ENCODE data around the gene FTHL17.

DNA sequence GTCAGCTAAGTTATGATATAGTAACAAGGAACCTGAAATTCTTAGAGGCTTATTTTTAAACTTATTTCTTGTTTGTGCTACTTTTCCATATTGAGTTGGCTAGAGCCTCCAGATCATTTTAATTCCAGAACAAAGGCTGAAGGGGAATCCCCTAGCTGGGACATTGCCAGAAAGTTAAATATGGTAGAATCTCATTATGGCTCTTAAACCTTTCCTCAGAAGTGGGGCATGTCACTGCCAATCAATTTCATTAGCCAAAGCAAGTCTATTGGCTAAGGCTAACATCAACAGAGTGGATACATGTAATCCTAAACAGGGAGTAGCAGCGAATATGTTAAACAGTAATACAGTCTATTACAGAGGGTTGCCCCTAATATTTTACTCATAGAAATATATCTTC, 47.0 kb downstream of the FTHL17 start:
- TF ChIP-seq CTCF (IDR thresholded peaks at IDR 0.05): no peak
- TF ChIP-seq NR1H2 (CRISPR knock-in tag; IDR thresholded peaks at IDR 0.05): no peak
- TF ChIP-seq PRDM15 (CRISPR knock-in tag; IDR thresholded peaks at IDR 0.05): no peak
- TF ChIP-seq ELF4 (CRISPR knock-in tag; IDR thresholded peaks at IDR 0.05; ENCODE audit: low read depth): no peak
- TF ChIP-seq, protein P1, sequence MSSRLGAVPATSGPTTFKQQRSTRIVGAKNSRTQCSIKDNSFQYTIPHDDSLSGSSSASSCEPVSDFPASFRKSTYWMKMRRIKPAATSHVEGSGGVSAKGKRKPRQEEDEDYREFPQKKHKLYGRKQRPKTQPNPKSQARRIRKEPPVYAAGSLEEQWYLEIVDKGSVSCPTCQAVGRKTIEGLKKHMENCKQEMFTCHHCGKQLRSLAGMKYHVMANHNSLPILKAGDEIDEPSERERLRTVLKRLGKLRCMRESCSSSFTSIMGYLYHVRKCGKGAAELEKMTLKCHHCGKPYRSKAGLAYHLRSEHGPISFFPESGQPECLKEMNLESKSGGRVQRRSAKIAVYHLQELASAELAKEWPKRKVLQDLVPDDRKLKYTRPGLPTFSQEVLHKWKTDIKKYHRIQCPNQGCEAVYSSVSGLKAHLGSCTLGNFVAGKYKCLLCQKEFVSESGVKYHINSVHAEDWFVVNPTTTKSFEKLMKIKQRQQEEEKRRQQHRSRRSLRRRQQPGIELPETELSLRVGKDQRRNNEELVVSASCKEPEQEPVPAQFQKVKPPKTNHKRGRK (CRISPR knock-in tag; IDR thresholded peaks at IDR 0.05; ENCODE audit: borderline replicate concordance): no peak
- TF ChIP-seq GABPB1 (CRISPR knock-in tag; IDR thresholded peaks at IDR 0.05): no peak
